Activated CD8-positive, alpha-beta memory T cell treated with anti-CD3 and anti-CD28 coated beads, Interleukin-2, amount 50 U/mL, for 4 hours (primary cell): ENCODE measurements around the gene NCAPG2.

Source experiments
- DNase-seq: peaks from one replicate; pipeline ENCODE4 v3.0.0-alpha.2; 2020

Gene NCAPG2

GRCh38 chr7:158732494-158733219, 28.1 kb upstream of the NCAPG2 start:
- DNase-seq = no peak

DNA sequence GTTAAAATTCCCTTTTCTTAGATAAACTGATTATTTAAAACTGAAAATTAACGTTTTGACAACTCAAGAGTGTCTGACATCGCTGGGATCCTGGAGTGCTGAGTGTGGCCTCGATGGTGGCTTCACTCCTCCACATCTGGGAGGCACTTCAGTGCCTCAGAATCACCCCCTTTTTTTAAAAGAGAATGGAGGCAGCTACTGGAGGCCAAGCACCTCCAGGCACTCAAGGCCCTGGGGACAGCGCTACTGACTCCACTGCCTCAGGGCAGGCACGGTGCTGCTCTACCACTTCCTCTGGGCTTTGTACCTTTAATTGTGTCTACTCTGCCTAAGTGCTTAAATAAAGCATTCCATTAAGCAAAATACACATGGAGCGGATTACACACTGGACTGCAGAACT, 27.2 kb upstream of the NCAPG2 start:
- no peak for DNase-seq

- no peak for DNase-seq
Observed at GRCh38 chr7:158730383-158731346, 26.1 kb upstream of the NCAPG2 start.

- no peak for DNase-seq
Observed at GRCh38 chr7:158729646-158730382, 25.2 kb upstream of the NCAPG2 start.

DNA sequence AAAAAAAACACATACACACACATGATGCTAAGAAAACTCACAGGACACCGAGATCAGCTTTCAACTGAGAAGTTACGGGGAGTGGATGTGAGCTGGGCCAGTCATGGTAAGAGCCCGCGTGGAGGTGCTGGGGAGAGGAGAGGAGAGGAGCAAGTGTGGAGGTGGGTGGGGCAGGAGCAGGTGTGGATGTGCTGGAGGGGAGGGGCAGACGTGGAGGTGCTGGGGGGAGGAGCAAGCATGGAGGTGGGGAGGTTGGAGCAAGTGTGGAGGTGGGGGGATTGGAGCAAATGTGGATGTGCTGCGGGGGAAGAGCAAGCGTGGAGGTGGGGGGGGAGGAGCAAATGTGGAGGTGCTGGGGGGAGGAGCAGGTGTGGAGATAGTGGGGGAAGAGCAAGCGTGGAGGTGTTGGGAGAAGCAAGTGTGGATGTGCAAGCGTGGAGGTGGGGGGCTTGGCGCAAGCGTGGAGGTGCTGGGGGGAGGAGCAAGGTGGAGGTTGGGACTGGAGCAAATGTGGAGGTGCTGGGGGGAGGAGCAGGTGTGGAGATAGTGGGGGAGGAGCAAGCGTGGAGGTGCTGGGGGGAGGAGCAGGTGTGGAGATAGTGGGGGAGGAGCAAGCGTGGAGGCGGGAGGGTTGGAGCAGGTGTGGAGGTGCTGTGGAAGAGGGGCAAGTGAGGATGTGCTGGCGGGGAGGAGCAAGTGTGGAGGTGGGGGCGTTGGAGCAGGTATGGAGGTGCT, 24.5 kb upstream of the NCAPG2 start:
- DNase-seq = no peak

DNA sequence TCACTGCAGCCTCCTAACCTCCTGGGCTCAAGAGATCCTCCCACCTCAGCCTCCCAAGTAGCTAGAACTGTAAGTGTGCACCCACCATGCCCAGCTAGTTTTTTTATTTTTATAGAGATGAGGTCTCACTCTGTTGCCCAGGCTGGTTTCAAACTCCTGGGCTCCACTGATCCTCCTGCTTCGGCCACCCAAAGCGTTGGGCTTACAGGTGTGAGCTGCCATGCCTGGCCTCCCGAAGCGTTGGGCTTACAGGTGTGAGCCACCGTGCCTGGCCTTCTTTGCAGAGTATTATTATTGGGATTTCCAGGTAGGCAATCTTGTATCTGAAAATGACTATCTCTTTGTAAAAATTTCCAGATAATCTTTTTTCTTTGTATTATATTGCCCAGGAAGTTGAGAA, 23.1 kb upstream of the NCAPG2 start:
- DNase-seq = no peak

DNA sequence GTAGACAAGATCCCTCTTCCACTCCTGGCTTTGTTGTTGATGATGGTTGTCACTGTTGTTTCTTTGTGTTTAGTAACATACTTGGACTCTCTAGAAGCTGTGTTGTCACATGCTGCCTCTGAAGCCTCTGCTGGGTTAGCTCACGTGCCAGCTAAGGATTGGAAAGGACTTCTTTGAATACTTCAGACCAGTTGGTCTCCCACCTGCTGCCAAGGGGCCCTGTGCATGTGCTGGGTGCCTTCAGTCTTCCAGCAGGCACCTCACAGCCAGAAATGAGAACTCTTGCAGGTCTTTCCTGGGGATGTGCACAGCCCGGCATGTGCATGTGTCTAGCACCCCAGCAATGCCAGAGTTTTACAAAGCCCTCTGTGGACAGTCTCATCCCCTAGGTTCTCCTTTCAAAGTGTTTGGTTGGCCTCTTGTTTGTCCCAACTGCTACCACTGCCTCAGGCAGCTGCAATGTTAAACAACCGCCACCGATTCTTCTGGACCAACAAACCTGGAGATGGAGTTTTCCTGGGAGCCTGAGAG, 21.7 kb upstream of the NCAPG2 start:
- DNase-seq = no peak

- DNase-seq = no peak
Observed at GRCh38 chr7:158725506-158725800, 20.8 kb upstream of the NCAPG2 start.

GRCh38 chr7:158724658-158725505, 20.3 kb upstream of the NCAPG2 start:
- no peak for DNase-seq

DNA sequence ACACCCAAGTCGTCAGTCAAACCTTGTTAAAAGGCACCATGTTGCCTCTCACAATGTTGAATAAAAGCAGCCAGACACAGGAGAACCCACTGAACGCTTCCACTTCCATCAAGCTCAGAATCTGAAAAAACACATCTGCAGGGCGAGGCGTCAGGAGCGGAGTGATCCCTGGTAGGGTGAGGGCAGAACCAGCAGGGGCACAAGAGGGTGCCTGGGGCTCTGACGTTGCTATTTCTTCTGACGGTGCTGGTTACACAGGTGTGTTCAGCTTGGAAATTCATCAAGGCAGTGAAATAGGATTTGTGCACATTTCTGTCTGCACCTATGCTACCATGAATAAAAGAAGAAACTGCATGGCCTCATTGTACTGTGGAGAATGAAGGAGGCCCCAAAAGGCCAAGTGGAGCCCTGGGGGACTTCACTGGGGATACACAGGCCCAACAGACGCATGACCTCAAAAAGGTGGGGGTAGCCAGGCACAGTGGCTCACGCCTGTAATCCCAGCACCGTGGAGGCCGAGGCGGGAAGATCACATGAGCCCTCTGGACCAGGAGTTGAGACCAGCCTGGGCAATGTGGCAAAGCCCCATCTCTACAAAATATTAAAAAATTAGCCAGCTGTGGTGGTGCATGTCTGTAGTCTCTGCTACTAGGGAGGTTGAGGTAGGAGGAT, 19.2 kb upstream of the NCAPG2 start:
- no peak for DNase-seq

DNA sequence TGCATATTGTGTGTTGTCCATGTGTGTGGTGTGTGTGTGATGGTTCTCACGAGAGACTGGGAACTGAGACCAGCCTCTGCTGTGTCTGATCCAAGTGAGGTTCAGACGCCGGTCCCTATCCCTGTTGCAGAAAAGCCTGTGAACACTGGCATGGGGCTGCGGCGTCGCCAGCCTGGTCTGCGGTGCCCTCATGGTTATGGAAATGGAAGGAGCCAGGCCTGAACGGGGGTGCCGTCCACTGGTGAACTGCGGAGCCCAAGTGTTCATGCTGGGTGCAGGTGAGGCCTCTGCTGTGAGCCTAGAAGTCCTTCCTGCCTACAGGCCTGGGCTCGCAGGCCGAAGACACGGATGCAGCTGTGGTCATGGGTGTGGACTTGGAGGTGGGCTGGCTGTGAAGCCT, 18.7 kb upstream of the NCAPG2 start:
- no peak for DNase-seq

DNA sequence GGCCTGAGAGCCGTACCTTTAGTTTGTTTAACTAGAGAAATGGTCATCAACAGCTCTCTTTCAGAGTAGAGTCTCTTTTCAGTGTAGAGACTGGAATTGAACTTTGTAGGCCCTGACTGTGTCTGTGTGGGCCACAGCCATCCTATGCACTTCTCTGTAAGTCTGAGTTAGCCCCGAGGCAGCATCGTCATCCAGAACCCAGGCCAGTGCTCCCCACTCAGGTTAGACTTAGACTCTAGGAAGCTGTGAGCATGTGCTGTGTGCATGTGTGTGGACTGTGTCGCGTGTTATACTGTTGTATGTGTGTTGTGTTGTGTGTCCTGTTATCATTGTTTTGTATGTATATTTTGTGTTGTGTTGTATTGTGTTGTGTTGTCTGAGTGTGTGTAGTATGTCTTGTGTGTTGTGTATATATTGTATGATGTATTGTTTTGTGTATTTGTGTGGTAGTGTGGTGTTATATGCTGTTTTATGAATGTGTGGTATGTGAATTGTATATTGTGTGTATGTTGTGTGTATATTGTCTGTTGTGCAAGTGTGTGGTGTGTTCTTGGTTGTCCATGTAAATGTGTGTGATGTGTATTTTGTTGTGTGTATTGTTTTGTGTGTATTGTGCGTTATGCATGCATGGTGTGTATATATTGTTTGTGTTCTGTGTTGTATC, 18.1 kb upstream of the NCAPG2 start:
- DNase-seq = no peak

GRCh38 chr7:158720112-158720511, 15.5 kb upstream of the NCAPG2 start:
- no peak for DNase-seq

GRCh38 chr7:158716802-158717201, 12.2 kb upstream of the NCAPG2 start:
- DNase-seq = no peak

DNA sequence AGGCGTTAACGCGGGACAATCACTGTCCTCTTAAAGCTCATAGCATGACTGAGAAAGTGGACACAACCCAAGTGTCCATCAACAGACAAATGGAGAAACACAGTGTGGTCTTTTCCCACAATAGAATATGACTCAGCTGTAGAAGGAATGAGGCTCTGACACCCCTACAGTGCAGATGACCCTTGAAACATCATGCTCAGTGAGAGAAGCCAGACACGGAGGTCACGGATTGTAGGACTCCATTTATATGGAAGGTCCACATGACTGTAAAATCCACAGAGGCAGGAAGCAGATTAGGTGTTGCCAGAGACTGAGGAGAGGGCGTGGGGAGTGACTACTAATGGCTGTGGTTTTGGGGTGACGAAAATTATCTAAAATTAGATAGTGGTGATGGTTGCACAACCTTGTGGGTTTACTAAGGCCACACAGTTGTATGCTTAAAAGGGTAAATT, 6.1 kb upstream of the NCAPG2 start:
- DNase-seq = no peak

DNA sequence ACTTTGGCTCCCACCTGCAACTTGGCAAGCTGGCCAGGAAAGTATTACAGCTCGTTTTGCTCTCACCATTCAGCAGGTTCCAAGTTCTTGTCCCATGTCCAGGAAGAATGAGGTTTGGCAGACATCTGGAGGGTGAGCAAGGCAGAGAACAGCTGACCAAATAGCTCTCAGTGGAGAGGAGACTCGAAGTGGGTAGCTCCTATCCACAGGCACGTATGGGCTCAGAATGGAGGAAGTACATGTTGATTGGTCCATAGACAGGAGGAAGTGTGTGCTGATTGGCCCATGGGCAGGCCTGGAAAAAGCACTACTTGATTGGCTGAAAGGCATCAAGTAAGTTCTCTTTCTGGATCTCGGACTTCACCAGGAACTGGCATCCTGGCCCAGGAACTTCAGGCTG, 3.0 kb upstream of the NCAPG2 start:
- DNase-seq = no peak

DNA sequence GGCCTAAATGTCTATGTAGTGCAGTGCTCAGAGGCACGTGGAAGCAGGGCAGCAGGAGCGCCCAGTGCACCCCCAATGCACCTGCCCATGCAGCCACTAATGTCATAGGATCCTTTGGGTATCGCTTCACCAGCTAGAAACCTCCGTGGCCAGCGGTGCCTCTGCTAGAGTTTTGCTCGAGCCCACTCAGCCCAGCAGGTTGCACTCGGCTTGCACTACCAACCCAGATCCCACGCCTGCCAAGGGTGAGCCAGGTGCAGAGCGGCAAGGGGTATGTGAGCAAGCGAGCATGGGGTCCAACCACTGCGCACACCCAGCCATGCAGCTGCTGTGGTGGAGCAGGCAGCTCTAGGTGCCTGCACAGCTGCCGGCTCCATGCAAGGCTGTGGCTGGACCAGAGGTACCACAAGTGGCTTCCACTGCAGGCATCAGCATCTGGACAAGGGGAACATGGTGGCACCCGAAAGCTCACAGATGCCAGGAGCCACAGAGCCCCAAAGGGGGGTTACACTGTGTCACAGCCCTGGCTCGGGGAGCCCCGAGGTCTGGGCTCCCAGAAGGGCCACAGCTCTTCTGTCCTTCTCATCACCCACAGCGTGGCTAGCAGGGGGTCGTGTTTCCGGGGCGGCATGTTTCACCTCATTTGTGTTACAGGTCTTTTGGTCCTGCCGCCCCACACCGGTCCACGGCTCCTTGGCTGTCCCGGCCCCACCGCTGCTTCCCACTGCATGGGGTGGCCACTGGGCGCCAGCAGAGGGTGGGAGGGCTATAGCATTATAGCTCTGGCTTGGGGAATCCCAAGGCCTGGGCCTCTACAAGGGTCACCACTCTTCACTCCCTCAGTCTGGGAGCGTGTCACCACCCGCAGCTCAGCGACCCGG, 2.3 kb upstream of the NCAPG2 start:
- no peak for DNase-seq

DNA sequence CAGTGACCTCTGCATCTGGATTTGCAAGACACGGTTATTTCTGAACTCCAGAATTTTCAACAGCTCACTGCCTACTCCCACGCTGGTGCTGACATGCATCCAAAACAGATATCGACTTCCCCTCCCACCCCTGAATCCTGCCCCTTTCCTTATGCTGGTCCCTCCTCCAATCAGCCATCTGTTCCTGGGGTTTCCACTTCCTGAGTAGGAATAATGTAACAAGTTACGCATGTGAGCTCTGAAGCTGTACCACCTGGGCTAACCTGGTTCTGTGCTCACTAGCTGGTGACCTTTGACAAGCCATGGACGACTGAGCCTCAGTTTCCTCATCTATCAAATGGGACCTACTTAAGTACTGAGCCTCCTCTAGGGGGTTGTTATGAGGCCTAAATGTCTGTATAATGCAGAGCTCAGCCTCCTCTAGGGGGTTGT, 1.7 kb upstream of the NCAPG2 start:
- no peak for DNase-seq

DNA sequence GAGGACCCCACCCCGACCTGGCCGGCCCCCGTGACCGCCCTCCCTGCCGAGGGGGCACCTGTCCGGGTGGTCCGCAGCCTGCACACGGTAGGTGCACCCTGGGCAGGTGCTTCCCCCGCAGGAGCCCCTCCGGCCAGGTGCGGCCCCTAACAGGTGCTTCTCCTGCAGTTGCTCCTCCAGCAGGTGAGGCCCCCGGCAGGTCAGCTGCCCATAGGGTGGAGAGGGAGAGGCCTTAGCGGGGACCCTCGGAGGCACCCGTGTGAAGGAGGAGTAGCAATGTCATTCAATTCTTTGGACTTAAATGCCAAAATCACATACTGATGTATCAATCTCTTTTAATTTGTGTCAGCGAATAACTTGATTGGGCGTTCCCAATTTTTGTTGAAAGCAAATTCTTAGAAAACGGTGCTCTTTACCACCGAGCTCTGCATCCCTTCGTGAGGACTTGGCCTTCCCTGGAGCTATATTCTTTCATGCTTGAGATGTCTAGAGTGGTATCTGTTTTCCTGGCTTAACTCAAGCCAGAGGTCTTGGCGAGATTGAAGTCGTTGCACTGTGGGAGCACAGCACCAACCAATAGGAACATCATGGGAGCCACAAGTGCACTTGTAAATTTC, 738 bp upstream of the NCAPG2 start:
- DNase-seq = no peak
